Measurements from ENCODE around the gene S100A6.
"Not testable (repeated sequence)": the region's sequence is repeated elsewhere in the genome, so short reads cannot be mapped to it uniquely, and the experiment has no call there.

DNA sequence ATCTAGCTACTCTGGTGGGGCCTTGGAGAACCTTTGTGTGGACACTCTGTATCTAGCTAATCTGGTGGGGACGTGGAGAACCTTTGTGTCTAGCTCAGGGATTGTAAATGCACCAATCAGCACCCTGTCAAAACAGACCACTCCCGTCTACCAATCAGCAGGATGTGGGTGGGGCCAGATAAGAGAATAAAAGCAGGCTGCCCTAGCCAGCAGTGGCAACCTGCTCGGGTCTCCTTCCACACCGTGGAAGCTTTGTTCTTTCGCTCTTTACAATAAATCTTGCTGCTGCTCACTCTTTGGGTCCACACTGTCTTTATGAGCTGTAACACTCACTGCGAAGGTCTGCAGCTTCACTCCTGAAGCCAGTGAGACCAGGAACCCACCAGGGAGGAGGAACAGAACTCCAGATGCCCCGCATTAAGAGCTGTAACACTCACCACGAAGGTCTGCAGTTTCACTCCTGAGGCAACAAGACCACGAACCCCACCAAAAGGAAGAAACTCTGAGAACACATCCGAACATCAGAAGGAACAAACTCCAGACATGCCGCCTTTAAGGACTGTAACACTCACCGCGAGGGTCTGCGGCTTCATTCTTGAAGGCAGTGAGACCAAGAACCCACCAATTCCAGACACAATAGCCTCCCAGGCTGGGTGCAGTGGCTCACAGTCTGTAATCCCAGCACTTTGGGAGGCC is 13.3 kb downstream of the S100A6 start:
- TF ChIP-seq, protein P1, sequence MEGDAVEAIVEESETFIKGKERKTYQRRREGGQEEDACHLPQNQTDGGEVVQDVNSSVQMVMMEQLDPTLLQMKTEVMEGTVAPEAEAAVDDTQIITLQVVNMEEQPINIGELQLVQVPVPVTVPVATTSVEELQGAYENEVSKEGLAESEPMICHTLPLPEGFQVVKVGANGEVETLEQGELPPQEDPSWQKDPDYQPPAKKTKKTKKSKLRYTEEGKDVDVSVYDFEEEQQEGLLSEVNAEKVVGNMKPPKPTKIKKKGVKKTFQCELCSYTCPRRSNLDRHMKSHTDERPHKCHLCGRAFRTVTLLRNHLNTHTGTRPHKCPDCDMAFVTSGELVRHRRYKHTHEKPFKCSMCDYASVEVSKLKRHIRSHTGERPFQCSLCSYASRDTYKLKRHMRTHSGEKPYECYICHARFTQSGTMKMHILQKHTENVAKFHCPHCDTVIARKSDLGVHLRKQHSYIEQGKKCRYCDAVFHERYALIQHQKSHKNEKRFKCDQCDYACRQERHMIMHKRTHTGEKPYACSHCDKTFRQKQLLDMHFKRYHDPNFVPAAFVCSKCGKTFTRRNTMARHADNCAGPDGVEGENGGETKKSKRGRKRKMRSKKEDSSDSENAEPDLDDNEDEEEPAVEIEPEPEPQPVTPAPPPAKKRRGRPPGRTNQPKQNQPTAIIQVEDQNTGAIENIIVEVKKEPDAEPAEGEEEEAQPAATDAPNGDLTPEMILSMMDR (conservative IDR thresholded peaks at IDR 0.05; ENCODE audit: low read depth, low read length) = not testable (repeated sequence)
- not testable (repeated sequence) for TF ChIP-seq EZH2phosphoT487 (IDR thresholded peaks at IDR 0.05; ENCODE audit: borderline replicate concordance, low read length); EZH2 (IDR thresholded peaks at IDR 0.05; ENCODE audit: low read length, unreplicated experiment)
